SK-N-MC (cell line): ENCODE results near the gene DHPS.
"Not testable (repeated sequence)": the region's sequence is repeated elsewhere in the genome, so short reads cannot be mapped to it uniquely, and the experiment has no call there.

Experiments
- DNase-seq: peaks from one replicate; pipeline ENCODE4 v3.0.0-alpha.2; 2011; ENCODE audit warnings: low read depth, low spot score
- H3K27ac ChIP-seq: fragments of 200-600 bp; sonication (generic); 2 replicates; pipeline ENCODE4 v1.5.1; 2016; ENCODE audit warnings: mixed run types
- H3K36me3 ChIP-seq: fragments of 200-600 bp; sonication (generic); 2 replicates; pipeline ENCODE4 v1.6.1; 2017; ENCODE audit warnings: antibody characterized with exemption, low read length, mixed read lengths; ENCODE audit not compliant: insufficient read depth
- H3K4me3 ChIP-seq: fragments of 200-600 bp; sonication (generic); 2 replicates; pipeline ENCODE4 v1.5.1; 2016
- H3K9ac ChIP-seq: fragments of 200-600 bp; sonication (generic); 2 replicates; pipeline ENCODE4 v1.8.0; 2017; ENCODE audit warnings: mixed run types, mixed read lengths; ENCODE audit not compliant: insufficient read length
- H3K9me3 ChIP-seq: fragments of 200-600 bp; sonication (generic); 2 replicates; pipeline ENCODE4 v1.6.1; 2017; ENCODE audit warnings: low read depth, mild to moderate bottlenecking, antibody characterized with exemption, low read length, moderate library complexity, mixed read lengths
- EZH2 ChIP-seq: fragments of 200-600 bp; sonication (generic); IDR thresholded peaks from one replicate; pipeline ENCODE4 v1.6.1; 2017; ENCODE audit warnings: antibody characterized with exemption
- FOXP2 ChIP-seq: optimal IDR thresholded peaks from 2 replicates; pipeline ENCODE3; 2011; ENCODE audit warnings: mild to moderate bottlenecking, moderate library complexity; ENCODE audit not compliant: insufficient read depth; ENCODE audit errors: extremely low read length, control extremely low read depth
- POLR2AphosphoS5 ChIP-seq: IDR thresholded peaks from 2 replicates; pipeline ENCODE4 v1.6.1; 2012; ENCODE audit warnings: mild to moderate bottlenecking, low read depth, low read length, borderline replicate concordance

DHPS gene

GRCh38 chr19:12681074-12681987 is at the start of gene DHPS:
Gene DHPS (minus strand): TSS chr19:12681880. CDS start chr19:12681766, 114 bp downstream.
- Histone ChIP-seq H3K9me3 (no peaks in the 10 kb centered on the region), H3K36me3 (peaks cover 28% of the 10 kb centered on the region)
- TF ChIP-seq EZH2 (no peak), POLR2AphosphoS5 (peak; percentile 81)

GRCh38 chr19:12731337-12731736 is 49.7 kb upstream of the DHPS start:
- no peak overlapping the region for H3K27ac ChIP-seq
- no peak overlapping the region for H3K4me3 ChIP-seq
- no peak for DNase-seq
- peaks cover 48% of the 10 kb centered on the region for H3K36me3 ChIP-seq
- no peak overlapping the region for H3K9ac ChIP-seq
- TF ChIP-seq FOXP2 (no peak), EZH2 (no peak), POLR2AphosphoS5 (no peak)
- H3K9me3 ChIP-seq, result no peaks in the 10 kb centered on the region

More at GRCh38 chr19:12681074-12681987, at the start of gene DHPS:
- DNase-seq, result peak; percentile 98
- Histone ChIP-seq H3K9ac (peak within 1 kb of the TSS; percentile 99), H3K27ac (peak within 1 kb of the TSS; percentile 100), H3K4me3 (peak within 1 kb of the TSS; percentile 99)

- peaks cover 48% of the 10 kb centered on the region for H3K36me3 ChIP-seq
- no peak overlapping the region for H3K4me3 ChIP-seq
- no peak for DNase-seq
- H3K27ac ChIP-seq, result no peak overlapping the region
- no peak for TF ChIP-seq POLR2AphosphoS5
- TF ChIP-seq EZH2, result no peak
- TF ChIP-seq FOXP2, result no peak
- no peaks in the 10 kb centered on the region for H3K9me3 ChIP-seq
- no peak overlapping the region for H3K9ac ChIP-seq
Observed at GRCh38 chr19:12730064-12730463, 48.4 kb upstream of the DHPS start.

GRCh38 chr19:12727745-12728433 is 46.2 kb upstream of the DHPS start:
- Histone ChIP-seq H3K36me3 (peaks cover 45% of the 10 kb centered on the region), H3K27ac (no peak overlapping the region), H3K9ac (no peak overlapping the region), H3K9me3 (no peaks in the 10 kb centered on the region), H3K4me3 (no peak overlapping the region)
- DNase-seq, result no peak
- no peak for TF ChIP-seq EZH2
- TF ChIP-seq POLR2AphosphoS5, result peak; percentile 29; the same call in 1 of the 2 replicates
- TF ChIP-seq FOXP2, result no peak

GRCh38 chr19:12726988-12727316 is 45.3 kb upstream of the DHPS start:
- DNase-seq, result no peak
- H3K36me3 ChIP-seq, result peaks cover 39% of the 10 kb centered on the region
- no peak for TF ChIP-seq FOXP2
- no peak for TF ChIP-seq EZH2
- no peak for TF ChIP-seq POLR2AphosphoS5
- H3K9ac ChIP-seq, result no peak overlapping the region
- H3K9me3 ChIP-seq, result no peaks in the 10 kb centered on the region
- H3K4me3 ChIP-seq, result no peak overlapping the region
- H3K27ac ChIP-seq, result peak overlapping the region; percentile 70; the same call in 1 of the 2 replicates

- not testable (repeated sequence) for H3K4me3 ChIP-seq, DNase-seq, H3K9ac ChIP-seq, H3K27ac ChIP-seq, H3K9me3 ChIP-seq
- peaks cover 30% of the 10 kb centered on the region for H3K36me3 ChIP-seq
Observed at GRCh38 chr19:12725612-12726011, 43.9 kb upstream of the DHPS start.

GRCh38 chr19:12723641-12724426 is 42.2 kb upstream of the DHPS start, which contains the start of gene TNPO2:
Gene TNPO2 (minus strand): TSS chr19:12723932. CDS start chr19:12720977, 2,955 bp downstream.
- TF ChIP-seq FOXP2 (no peak), POLR2AphosphoS5 (peak; percentile 90)
- Histone ChIP-seq H3K9me3 (no peaks in the 10 kb centered on the region), H3K9ac (peak within 1 kb of the TSS; percentile 100), H3K27ac (peak within 1 kb of the TSS; percentile 92), H3K36me3 (peaks cover 27% of the 10 kb centered on the region), H3K4me3 (peak within 1 kb of the TSS; percentile 97)
- DNase-seq, result no peak

GRCh38 chr19:12723381-12723640 is 41.6 kb upstream of the DHPS start:
- Histone ChIP-seq H3K9ac (peak overlapping the region; percentile 100), H3K4me3 (peak overlapping the region; percentile 97), H3K27ac (peak overlapping the region; percentile 92), H3K36me3 (peaks cover 29% of the 10 kb centered on the region), H3K9me3 (no peaks in the 10 kb centered on the region)
- TF ChIP-seq EZH2 (no peak), POLR2AphosphoS5 (no peak), FOXP2 (no peak)
- no peak for DNase-seq
